Pons (tissue), 1 donor: ENCODE measurements around the gene SPATA33.
A peak's percentile ranks its signal among the peaks of the same experiment; 100 is the strongest.

Experiments used
- DNase-seq: peaks from one replicate; pipeline ENCODE4 v3.0.0-alpha.2; 2016; ENCODE audit warnings: low spot score

SPATA33 gene

GRCh38 chr16:89657442-89658220 lies at the start of gene SPATA33, which contains the start of gene CHMP1A:
TSS of gene SPATA33 (plus strand) at chr16:89657836. CDS start at chr16:89657912, 76 bp downstream.
TSS of gene CHMP1A (minus strand) at chr16:89657708. CDS start at chr16:89657588, 120 bp downstream.
- peak; percentile 75 for DNase-seq

- no peak for DNase-seq
Observed at GRCh38 chr16:89607937-89608740, 49.5 kb upstream of the SPATA33 start.

GRCh38 chr16:89610108-89610453 lies 47.6 kb upstream of the SPATA33 start:
- no peak for DNase-seq

- no peak for DNase-seq
Observed at GRCh38 chr16:89612415-89613166, 45.0 kb upstream of the SPATA33 start.

GRCh38 chr16:89613231-89613953 lies 44.2 kb upstream of the SPATA33 start, which contains the start of gene DPEP1:
TSS of gene DPEP1 (plus strand) at chr16:89613642. CDS start at chr16:89630411, 16,769 bp downstream.
- DNase-seq: no peak

GRCh38 chr16:89613954-89614459 lies 43.6 kb upstream of the SPATA33 start:
- DNase-seq: no peak

GRCh38 chr16:89615176-89615575 lies 42.5 kb upstream of the SPATA33 start:
- no peak for DNase-seq

- no peak for DNase-seq
Observed at GRCh38 chr16:89615596-89616090, 42.0 kb upstream of the SPATA33 start.

GRCh38 chr16:89616623-89617022 lies 41.0 kb upstream of the SPATA33 start:
- no peak for DNase-seq

- DNase-seq: no peak
Observed at GRCh38 chr16:89617036-89617435, 40.6 kb upstream of the SPATA33 start.

- DNase-seq: no peak
Observed at GRCh38 chr16:89618109-89618998, 39.3 kb upstream of the SPATA33 start.

GRCh38 chr16:89619840-89620239 lies 37.8 kb upstream of the SPATA33 start:
- DNase-seq: no peak

GRCh38 chr16:89620406-89620841 lies 37.2 kb upstream of the SPATA33 start:
- DNase-seq: no peak

GRCh38 chr16:89621136-89621697 lies 36.4 kb upstream of the SPATA33 start:
- no peak for DNase-seq

- DNase-seq: no peak
Observed at GRCh38 chr16:89621698-89622409, 35.8 kb upstream of the SPATA33 start.

GRCh38 chr16:89623511-89624261 lies 34.0 kb upstream of the SPATA33 start:
- DNase-seq: no peak

GRCh38 chr16:89624777-89625761 lies 32.6 kb upstream of the SPATA33 start:
- no peak for DNase-seq
